ENCODE data around the gene CASR.

The CASR gene

DNA sequence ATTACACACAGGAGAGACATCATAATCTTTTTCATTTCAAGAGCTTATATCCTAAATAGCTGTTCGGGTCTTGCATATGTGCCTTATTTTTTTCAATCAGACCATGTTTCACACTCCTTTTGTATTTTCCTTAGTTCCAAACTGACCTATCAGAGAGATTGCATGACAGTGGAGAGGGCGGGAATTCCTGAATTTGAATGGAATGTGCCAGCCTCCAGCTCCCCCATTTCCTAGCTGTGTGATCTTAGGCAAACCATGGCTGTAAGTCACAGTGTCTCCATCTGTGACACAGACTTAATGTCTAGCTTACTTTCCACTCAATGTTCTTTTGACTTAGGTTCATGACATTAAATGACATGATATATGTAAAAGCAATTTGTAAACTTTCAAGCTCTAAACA, 79.6 kb downstream of the CASR start:
- DNase-seq: no peak

DNA sequence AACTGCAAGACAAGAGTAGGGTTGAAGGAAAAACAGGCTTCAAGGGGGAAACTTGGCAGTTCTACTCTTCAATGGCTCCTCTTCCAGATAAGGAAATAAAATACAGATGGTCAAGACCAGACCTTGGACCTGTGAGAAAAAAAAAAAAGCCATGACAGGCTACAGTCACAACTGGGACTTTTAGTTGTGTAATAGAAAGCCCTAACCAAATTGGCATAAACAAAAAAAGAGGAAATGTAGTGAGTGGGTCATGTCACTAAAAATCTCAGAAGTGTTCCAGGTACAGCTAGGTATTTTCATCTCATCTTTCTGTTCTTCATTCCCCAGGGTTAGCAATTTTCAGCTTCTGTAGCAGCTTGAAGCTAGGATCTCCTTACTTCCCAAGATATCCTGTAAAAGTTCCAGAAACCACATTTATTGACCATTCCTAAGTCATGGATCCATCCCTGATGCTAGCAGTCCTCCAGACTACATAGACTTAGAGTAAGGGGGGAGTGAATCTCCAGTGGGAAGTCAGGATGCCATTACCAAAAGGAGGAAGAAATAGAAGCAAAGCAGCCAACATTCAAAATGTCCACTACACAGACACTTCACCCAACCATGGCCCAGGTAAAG, 80.6 kb downstream of the CASR start:
- DNase-seq: no peak

DNA sequence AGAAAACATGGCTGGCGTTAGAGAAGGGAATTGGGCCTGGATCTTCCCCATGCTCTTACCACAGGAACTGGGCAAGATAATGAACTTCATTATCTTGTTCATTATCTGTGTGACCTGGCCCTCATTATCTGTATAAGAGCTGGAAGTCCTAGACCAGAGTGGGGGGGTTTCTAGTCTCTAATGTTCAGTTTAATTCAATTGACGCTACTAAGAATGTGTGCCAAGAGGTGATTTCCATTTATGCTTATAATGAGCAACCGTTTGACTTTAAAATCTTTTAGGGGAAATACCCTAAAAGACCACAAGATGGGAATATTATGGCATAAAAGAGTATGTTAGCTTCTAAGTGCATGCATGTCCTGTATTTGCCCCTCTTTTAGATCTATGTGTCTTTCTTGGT, 82.5 kb downstream of the CASR start:
- no peak for DNase-seq

DNA sequence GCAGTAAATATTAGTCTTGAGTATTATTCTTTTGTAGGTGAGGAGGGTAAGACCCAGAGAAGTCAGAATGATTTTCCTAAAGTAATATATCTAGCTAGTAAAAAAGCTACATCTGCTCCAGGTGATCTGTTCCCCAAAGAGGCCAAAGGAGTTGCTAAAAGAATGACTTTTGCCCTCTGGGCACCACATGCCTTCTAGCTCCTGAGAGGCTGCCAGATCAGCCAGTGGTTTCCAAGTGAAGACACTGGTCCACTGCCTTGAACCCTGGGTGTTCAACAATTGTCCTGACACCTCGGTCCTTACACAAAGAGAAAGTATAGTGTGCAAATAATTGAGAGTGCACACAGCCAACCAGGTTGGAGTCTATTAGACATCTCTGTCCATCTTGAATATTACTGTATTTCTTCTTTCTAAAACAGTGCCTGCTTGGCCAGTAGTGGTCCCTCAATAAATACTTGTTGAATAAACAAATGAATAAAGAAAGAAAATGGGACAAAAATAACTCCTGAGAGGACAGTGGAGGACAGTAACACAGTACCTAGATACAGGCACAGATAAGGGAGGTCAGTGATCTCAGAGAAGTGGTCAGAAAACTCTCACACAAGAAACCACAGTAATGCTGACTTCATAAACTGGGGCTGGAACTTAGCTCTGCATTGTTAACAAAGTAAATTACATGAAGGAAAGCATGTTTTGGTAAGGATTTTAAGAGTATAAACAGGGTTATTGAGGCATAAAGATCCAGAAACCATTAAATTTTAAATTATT, 85.0 kb downstream of the CASR start:
- no peak for DNase-seq

DNA sequence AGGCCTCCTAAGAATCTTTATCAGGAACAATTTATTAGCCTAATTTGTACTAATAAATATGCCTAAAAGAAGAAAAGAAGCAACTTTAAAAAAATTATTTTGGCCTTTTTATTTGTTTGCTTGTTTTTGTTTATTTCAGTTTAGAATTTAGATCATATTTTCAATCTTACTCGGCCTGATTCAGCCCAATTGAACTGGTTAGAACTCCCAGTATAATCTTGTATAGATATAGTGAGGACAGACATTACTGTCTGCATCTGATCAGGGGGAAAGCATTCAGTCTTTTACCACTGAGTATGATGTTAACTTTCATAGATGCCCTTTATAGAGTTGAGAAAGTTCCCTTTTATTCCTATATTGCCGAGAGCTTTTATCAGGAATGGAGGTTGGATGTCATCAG, 85.6 kb downstream of the CASR start:
- DNase-seq: no peak

DNA sequence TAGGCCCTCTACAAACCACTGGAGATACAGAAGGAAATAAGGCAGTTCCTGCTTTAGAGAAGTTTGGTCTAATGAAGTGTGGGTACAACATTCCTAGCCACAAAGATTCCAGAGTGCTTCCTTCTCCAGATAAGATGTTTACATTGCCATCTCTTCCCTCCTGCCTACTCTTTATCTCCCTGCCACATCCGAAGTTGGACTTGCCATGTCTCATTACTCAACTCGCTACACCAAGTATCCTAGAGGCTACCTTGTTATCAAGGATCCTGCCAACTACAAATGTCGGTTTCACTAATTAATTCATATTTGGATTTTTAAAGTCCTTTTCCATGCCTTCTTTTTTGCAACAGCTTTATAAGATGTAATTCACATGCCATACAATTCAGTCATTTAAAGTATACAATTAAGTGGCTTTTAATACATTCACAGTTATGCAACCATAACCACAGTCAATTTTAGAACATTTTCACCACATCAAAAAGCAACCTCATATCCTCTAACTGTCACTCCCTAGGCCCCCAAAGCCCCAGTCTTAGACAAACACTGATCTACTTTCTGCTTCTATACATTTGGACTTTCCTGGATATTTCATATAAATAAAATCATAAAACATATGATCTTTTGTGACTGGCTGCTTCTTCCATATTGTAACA, 87.9 kb downstream of the CASR start:
- no peak for DNase-seq

DNA sequence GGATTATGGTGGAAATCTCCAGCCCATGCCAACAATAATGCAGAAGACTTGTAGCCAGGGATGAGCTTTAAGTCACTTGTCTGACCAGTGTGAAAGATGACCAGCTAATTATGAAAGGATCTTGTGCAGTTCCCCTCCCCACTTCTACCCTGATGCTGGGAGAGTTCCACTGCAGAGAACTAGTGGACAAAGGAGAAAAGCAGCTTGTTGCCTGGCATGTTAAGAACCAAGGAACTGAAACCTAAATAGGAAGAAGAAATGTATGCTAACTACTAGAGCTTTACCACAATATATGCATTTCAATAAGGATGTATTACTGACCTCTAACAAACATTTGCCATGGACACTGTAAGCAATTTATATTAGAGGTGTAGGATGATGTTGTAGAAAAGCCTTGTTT, 89.4 kb downstream of the CASR start:
- no peak for DNase-seq

DNA sequence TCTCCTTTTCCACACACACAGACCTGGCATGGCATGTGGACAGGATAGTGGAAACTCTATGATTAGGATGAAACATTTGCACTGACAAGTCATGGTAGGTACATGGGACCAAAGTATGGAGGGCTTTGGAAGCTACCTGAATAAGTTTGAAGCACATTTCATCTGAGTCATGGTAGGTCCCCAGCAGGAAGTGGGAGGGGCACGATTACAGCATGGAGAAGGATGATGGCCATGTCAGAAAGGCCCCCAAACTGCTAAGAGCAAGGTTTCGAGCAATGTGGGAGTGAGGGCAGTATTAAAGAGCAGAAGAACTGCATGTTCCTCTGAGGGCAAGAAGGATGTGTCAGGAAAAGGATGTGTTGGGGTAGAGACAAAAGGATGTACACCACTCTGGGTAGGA, 90.0 kb downstream of the CASR start:
- DNase-seq: no peak

DNA sequence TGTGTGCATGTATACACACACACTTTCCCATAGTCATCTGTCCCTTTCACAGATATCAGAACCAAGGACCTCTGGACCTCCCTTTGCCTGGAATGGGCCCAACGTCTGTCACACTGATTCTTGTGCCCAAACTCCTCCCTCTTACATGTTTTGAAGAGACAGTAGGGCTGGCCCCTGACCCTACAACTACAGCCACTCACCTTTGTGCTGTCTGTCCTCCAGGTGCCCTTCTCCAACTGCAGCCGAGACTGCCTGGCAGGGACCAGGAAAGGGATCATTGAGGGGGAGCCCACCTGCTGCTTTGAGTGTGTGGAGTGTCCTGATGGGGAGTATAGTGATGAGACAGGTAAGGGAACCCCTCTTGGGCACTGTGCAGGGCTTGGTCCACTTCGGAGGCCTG, 98.4 kb downstream of the CASR start:
- no peak for DNase-seq

DNA sequence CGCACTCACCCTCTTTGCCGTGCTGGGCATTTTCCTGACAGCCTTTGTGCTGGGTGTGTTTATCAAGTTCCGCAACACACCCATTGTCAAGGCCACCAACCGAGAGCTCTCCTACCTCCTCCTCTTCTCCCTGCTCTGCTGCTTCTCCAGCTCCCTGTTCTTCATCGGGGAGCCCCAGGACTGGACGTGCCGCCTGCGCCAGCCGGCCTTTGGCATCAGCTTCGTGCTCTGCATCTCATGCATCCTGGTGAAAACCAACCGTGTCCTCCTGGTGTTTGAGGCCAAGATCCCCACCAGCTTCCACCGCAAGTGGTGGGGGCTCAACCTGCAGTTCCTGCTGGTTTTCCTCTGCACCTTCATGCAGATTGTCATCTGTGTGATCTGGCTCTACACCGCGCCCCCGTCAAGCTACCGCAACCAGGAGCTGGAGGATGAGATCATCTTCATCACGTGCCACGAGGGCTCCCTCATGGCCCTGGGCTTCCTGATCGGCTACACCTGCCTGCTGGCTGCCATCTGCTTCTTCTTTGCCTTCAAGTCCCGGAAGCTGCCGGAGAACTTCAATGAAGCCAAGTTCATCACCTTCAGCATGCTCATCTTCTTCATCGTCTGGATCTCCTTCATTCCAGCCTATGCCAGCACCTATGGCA, 100.5 kb downstream of the CASR start:
- no peak for DNase-seq

DNA sequence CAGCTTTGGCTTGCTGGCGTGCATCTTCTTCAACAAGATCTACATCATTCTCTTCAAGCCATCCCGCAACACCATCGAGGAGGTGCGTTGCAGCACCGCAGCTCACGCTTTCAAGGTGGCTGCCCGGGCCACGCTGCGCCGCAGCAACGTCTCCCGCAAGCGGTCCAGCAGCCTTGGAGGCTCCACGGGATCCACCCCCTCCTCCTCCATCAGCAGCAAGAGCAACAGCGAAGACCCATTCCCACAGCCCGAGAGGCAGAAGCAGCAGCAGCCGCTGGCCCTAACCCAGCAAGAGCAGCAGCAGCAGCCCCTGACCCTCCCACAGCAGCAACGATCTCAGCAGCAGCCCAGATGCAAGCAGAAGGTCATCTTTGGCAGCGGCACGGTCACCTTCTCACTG, 101.0 kb downstream of the CASR start:
- no peak for DNase-seq

DNA sequence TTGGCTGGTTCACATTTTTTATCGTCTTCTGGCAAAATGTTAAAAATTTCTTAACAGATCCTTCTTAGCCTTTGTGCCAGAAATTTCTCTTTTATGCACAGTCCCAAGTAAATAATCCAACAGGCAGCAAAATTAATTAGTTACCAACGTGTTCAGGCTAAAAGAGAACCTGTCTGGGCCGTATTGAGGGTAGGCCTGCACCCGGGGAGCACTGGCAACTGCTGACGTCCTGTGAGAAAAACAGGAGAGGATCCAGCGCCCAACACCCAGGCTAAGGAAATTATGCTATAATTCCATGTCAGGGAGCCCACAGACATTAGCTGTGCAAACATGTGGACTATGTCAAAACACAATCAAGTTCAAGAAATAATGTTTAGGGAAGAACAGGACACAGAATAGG, 110.9 kb downstream of the CASR start:
- DNase-seq: no peak

DNA sequence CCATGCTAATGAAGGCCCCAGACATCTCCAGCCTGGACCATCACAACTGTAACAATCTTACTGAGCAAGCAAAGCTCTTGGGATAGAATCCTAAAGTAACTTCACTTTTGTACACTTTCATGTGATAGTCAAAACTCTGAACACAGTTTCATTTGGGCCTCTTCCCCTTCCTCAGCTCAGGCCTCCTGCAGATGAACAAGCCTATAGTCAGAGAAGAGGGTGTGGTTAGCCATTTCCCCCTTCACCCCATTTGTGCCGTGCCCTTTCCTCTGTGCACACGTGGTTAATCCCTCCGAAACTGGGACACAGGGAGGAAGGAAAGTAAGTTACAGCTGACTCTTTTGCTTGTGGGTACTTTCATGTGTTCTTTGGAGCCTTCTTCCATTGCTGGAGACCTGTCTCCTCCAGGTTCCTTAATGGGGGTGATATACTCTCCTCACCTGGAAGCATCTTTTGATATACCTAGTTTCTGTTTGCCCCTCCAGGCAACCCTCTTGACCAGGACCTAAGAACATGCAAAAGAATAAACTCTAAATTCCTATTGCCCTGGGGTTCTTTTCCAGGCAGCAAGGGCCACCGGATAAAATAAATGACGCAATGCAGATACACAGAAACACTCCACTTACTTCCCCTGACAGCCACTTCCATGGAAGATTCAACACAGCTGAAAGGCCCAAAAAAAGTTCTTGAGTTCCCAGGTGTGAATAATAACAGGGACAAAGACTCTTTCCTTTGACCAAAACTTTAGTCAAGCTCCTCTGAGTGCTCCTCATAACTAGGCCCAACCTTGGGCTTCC, 112.0 kb downstream of the CASR start:
- DNase-seq: no peak

DNA sequence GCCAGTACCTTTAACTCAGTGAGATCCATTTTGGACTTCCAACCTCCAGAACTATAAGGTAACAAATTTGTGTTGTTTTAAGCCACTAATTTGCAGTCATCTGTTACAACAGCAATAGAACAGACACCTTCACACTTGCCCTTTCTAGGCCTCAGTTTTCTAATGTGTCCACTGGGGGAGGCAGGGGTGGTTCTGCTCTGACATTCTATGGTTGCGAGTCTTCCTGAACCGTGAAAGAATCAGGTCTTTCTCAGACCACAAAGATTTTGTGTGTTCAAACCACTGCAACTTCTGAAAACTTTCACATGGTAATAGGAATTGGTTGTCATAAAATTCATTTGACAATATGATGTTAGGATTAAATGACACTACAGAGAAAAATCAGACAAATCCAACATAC, 114.8 kb downstream of the CASR start:
- DNase-seq: no peak

DNA sequence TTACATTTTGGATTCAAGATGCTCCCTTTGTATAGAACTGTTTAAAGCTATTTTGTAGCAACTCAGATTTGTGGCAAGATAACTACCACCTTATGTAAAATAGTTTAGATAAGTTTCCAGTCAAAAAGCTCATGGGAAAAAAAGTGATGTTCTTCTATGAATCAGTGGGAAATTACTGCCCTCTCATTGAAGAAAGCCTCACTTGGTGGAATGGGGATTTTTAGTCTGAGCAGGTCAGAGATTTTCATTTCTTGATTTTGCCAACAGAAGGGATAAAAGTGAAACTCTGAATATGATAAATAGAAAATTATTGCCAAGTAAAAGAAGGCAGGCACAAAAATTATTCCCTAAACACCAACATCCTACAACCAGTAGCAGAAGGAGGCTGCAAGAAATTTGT, 115.7 kb downstream of the CASR start:
- DNase-seq: no peak

DNA sequence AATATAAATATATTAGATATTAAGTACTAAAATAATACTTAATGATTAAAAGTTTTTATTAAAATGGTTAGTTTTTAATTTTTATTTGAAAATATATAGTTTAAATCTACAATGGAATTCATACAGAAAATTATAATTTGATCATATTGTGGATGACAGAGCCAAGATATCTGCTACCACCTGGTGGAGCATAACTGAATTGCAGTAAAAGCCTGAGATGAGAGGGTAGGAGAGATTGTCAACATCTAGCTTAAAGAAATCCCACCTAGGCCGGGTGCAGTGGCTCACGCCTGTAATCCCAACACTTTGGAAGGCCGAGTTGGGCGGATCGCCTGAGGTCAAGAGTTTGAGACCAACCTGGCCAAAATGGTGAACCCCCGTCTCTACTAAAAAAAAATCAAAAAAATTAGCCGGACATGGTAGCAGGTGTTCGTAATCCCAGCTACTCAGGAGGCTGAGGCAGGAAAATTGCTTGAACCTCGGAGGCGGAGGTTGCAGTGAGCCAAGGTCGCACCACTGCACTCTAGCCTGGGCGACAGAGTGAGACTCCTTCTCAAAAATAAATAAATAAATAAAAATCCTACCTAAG, 116.5 kb downstream of the CASR start:
- no peak for DNase-seq

DNA sequence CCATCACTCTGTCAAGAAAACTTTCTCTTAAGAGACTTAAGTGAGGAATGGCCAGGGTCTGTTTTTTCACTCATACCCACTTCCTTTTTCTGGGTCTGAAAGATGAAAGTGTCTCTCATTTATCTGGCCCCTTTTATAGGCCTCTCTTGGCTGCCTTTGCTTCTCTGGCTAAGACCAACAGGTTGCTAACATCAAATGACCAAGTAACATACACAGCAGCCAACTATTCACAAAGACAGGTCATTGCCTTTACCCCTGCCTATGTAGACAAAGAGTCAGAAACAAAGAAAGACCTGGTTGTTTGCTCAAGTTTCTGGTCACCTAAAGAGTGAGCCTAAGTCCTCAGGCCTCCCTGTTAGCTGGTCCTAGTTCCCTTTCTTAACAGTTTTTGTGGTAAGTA, 117.6 kb downstream of the CASR start:
- DNase-seq: no peak

DNA sequence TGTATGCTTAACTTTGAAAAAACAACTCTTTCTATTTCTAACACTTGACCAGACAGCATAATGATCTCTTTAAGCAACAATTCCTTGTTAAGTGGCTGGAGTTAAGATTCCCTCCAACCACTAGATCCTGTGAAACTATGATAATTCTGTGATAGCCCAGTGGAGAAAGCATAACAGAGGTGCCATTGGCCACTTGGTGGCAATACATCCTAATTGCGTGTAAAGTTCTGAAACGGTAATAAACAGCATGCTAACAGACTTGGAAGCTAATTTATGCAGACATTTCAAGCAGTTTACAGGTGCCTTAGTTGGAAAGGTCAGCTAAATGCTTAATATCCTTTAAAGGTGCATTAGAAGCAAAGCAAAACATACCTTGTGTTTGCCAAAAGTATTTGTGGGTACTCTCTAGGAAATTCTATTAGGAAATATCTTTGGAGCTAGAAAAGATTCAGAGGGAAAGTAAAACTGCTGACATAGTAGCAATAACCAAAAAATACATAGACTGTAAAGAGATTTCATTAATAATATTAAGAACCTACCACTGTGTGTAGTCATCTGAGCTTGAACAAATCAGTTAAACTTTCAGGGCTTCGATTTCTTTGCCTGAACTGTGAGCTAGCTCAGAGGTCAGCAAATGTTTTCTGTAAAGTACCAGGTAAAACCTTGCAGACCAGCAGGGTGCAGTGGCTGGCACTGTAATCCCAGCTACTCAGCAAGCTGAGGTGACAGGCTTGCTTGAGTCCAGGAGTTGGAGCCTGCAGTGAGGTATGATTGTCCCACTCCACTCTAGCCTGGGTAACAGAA, 122.6 kb downstream of the CASR start:
- no peak for DNase-seq

DNA sequence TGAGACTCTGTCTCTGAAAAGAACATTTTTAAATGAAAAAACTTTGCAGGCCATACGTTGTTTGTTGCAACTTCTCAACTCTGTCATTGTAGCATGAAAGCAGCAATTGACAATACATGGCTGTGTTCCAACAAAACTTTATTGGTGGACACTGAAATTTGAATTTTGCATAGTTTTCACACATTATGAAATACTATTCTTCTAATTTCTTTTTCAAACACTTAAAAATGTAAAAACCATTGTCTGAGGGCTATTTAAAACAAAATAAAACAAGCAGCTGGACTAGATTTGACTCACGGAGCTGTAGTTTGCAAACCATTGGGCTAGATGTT, 123.1 kb downstream of the CASR start:
- DNase-seq: no peak

DNA sequence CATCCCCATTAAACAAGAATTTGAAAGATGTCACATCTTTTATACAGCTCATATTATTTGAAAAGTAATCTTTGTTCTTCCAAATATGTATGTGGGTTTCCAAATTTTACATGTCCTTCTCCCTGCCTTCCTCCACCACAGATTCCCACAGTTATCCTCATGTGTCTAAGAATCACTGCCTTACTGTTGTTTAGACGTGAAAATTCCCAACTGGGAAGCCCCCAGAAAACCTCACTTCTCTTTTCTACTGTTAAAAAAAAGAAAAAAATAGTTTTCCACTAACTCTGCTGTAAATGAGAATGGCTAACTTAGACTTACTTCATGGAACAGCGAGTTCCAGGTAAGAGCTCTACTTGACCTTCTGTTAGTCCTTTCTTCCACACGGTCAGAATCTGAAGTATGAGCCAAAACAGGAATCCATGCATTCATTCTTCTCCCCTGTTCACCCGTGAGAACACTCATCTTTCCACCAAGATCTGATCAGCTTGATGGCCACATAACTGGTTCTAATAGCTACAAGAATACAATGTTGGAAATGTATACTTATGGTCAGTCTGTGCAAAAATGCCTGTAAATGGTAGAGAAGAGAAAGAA, 123.7 kb downstream of the CASR start:
- no peak for DNase-seq

DNA sequence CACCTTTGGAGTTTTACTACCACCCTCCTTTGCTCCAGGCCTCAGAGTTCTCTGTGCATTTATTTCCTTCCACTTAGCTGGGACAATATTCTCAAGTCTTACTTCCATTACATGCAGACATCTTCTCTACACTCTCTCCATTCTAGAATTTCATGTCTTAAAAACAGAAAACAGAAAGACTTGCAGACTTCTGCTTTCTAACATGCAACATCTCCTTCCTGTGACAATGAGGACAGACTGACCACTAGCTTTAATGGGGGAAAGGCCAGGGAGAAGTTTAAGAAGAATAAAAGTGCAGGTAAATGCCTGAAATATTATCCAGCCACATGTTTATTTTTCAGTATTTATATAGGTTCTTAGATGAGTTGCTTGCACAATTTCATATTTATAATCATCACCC, 124.5 kb downstream of the CASR start:
- DNase-seq: no peak

DNA sequence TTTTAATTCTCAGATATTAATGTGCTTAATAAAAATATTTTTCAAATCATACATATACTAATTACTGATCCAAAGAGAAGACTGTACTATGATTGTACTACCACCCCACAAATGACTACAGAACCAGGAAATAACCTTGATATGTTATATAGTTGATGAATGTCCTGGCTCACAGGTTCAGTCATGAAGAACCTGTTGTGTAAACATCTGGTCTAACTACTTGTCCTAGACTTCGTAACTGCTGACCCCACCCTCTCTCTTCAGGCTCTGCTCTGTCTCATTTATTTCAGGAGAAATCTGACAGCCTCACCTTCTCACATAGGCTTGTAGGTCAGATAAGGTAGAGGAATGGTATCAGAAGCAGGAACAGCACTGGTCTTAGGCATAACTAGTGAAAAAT, 126.9 kb downstream of the CASR start:
- DNase-seq: no peak

All from NCI-H774 (cell line).